Lower leg skin (tissue), 4 donors: ENCODE results near the gene CTIF. TPM values are rescaled to one million over a fixed set of nuclear protein-coding genes. Genes with fewer than 3 reads are reported as not detected.

Experiments used
- DNase-seq, 2 donors: peaks; one replicate each; pipeline ENCODE4 v3.0.0-alpha.2; 2019; ENCODE audit warnings: low spot score in 2 of 2
- H3K4me3 ChIP-seq: fragments of 200-600 bp; sonication (generic); 2 replicates; pipeline ENCODE4 v1.5.1; 2017; ENCODE audit warnings: mild to moderate bottlenecking, low read depth; ENCODE audit not compliant: poor library complexity, severe bottlenecking
- CTCF ChIP-seq, 3 donors: fragments of 450-650 bp; IDR thresholded peaks; one replicate each; pipeline ENCODE4 v1.5.1; 2016; ENCODE audit warnings: antibody characterized with exemption in 3 of 3, mild to moderate bottlenecking in 3 of 3, moderate library complexity in 2 of 3
- POLR2A ChIP-seq, 2 donors: fragments of 450-650 bp; IDR thresholded peaks; one replicate each; pipeline ENCODE4 v1.6.1; 2016 to 2017; ENCODE audit warnings: antibody characterized with exemption in 2 of 2, mild to moderate bottlenecking in 1 of 2, moderate library complexity in 1 of 2
- WGBS, 2 donors: methylation state at CpG; one replicate each; pipeline ENCODE4 v1.1.5; 2018; 5-methylcytosine and 5-hydroxymethylcytosine counted together
- intact Hi-C: fragments of 100-400 bp; cut with DNase I; formaldehyde crosslinking; loops from one replicate; pipeline ENCODE4 v1.15.0; 2023; ENCODE audit warnings: low total_unique reads
- total RNA-seq, 4 donors: library from RNA; depleted of rRNA; stranded (reverse); fragments of >200 nt; gene quantifications; one replicate each; pipeline ENCODE4 v1.1.0, GENCODE V29; 2016

The CTIF gene
- total RNA-seq, 4 donors from 2014 or later = 22.6 to 44.0 (median 30.2) TPM

- DNase-seq = peak in 1 of 2 donors; percentile 6
- intact Hi-C loops = no loop called here
These were observed 254.0 kb downstream of the CTIF start for GRCh38 chr18:48792611-48793380.

GRCh38 chr18:48794251-48794970 lies 255.6 kb downstream of the CTIF start:
- no peak overlapping the region for H3K4me3 ChIP-seq
- intact Hi-C loops = no loop called here
- no peak for TF ChIP-seq CTCF (IDR thresholded peaks at IDR 0.05)
- TF ChIP-seq POLR2A (IDR thresholded peaks at IDR 0.05) = no peak
- DNase-seq = peak in 1 of 2 donors; percentile 66
- 79 to 81% methylated on average over 10 of the region's 10 CpGs for WGBS, 2 donors

More at GRCh38 chr18:48792611-48793380, 254.0 kb downstream of the CTIF start:
- H3K4me3 ChIP-seq = no peak overlapping the region
- TF ChIP-seq POLR2A (IDR thresholded peaks at IDR 0.05) = no peak
- TF ChIP-seq CTCF (IDR thresholded peaks at IDR 0.05) = no peak
- WGBS, 2 donors = 97% methylated on average over 4 of the region's 4 CpGs

GRCh38 chr18:48795696-48796095 lies 256.9 kb downstream of the CTIF start:
- 95 to 96% methylated on average over 4 of the region's 4 CpGs for WGBS, 2 donors
- H3K4me3 ChIP-seq = no peak overlapping the region
- intact Hi-C loops = no loop called here
- DNase-seq = peak in 1 of 2 donors; percentile 68
- no peak for TF ChIP-seq CTCF (IDR thresholded peaks at IDR 0.05)
- no peak for TF ChIP-seq POLR2A (IDR thresholded peaks at IDR 0.05)

GRCh38 chr18:48796491-48797205 lies 257.8 kb downstream of the CTIF start:
- WGBS, 2 donors = 97 to 99% methylated on average over 6 of the region's 6 CpGs
- DNase-seq = peak in 1 of 2 donors; percentile 42

More at GRCh38 chr18:48796491-48797205, 257.8 kb downstream of the CTIF start:
- TF ChIP-seq POLR2A (IDR thresholded peaks at IDR 0.05) (no peak), CTCF (IDR thresholded peaks at IDR 0.05) (no peak)
- H3K4me3 ChIP-seq = no peak overlapping the region
- intact Hi-C loops = no loop called here
